ENCODE results near the gene MIEF2.

DNA sequence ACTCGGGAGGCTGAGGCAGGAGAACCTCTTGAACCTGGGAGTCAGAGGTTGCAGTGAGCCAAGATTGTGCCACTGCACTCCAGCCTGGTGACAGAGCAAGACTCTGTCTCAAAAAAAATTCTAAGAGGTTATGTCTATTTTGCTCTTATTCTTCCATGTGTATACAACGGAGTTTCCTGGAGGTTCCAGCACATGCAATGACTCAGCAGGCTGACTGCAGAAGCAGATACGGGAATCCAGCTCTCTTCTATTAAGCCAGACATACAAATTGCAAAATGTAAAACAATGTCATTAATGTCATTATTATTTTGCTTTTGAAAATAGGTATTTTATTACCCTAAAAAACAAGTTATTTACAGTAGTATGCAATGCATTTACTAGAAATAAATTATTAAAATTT, 18.4 kb downstream of the MIEF2 start:
- TF ChIP-seq, protein P1, sequence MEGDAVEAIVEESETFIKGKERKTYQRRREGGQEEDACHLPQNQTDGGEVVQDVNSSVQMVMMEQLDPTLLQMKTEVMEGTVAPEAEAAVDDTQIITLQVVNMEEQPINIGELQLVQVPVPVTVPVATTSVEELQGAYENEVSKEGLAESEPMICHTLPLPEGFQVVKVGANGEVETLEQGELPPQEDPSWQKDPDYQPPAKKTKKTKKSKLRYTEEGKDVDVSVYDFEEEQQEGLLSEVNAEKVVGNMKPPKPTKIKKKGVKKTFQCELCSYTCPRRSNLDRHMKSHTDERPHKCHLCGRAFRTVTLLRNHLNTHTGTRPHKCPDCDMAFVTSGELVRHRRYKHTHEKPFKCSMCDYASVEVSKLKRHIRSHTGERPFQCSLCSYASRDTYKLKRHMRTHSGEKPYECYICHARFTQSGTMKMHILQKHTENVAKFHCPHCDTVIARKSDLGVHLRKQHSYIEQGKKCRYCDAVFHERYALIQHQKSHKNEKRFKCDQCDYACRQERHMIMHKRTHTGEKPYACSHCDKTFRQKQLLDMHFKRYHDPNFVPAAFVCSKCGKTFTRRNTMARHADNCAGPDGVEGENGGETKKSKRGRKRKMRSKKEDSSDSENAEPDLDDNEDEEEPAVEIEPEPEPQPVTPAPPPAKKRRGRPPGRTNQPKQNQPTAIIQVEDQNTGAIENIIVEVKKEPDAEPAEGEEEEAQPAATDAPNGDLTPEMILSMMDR (IDR thresholded peaks at IDR 0.05), result no peak
- no peak for TF ChIP-seq ZFX (IDR thresholded peaks at IDR 0.05; ENCODE audit: borderline replicate concordance)
